K562 (cell line): Measurements from ENCODE around the gene NLRP6. TPM values are rescaled to one million over a fixed set of nuclear protein-coding genes. Genes with fewer than 3 reads are reported as not detected.

Experiments used
- ATF1 ChIP-seq, 2 experiments: fragments of 450-650 bp in 1 of 2; IDR thresholded peaks; 2 replicates each; pipeline ENCODE4 v1.6.1; 2016; ENCODE audit warnings: missing compliant biosample characterization in 1 of 2, missing genetic modification characterization in 1 of 2
- ATF3 ChIP-seq, 2 experiments: fragments of 450-650 bp in 1 of 2; sonication (generic) in 1 of 2; formaldehyde crosslinking in 1 of 2; IDR thresholded peaks in 1 of 2; conservative IDR thresholded peaks in 1 of 2; 2 replicates each; pipeline versions ENCODE4 v1.6.1 to v1.8.1; 2016 to 2023; ENCODE audit warnings: mild to moderate bottlenecking in 2 of 2, moderate library complexity in 2 of 2, inconsistent platforms in 1 of 2, missing genetic modification reagents in 1 of 2
- C11orf30 ChIP-seq: fragments of 450-650 bp; IDR thresholded peaks from 2 replicates; pipeline ENCODE4 v1.6.1; 2016; ENCODE audit warnings: low read depth, mild to moderate bottlenecking
- COPS2 ChIP-seq: fragments of 450-650 bp; conservative IDR thresholded peaks from 2 replicates; pipeline ENCODE4 v1.6.1; 2016; ENCODE audit warnings: mild to moderate bottlenecking, moderate library complexity
- KAT7 ChIP-seq: sonication (generic); formaldehyde crosslinking; IDR thresholded peaks from 2 replicates; pipeline ENCODE4 v1.8.0; 2022; ENCODE audit warnings: missing genetic modification reagents, mild to moderate bottlenecking, borderline replicate concordance
- MEF2D ChIP-seq: conservative IDR thresholded peaks from 2 replicates; pipeline ENCODE4 v1.6.1; 2016; ENCODE audit warnings: low read depth, missing genetic modification characterization, missing compliant biosample characterization
- POLR2AphosphoS2 ChIP-seq: IDR thresholded peaks from 2 replicates; pipeline ENCODE4 v1.6.1; 2012; ENCODE audit warnings: low read length, improper control_type of control experiment
- SAFB2 ChIP-seq: fragments of 200-400 bp; formaldehyde crosslinking; IDR thresholded peaks from 2 replicates; pipeline ENCODE4 v1.6.1; 2018; ENCODE audit warnings: borderline replicate concordance, low read length, low read depth, moderate library complexity; ENCODE audit not compliant: severe bottlenecking
- TAL1 ChIP-seq: fragments of 450-650 bp; IDR thresholded peaks from 2 replicates; pipeline ENCODE4 v1.6.1; 2016; ENCODE audit warnings: mild to moderate bottlenecking
- THRAP3 ChIP-seq: fragments of 450-650 bp; IDR thresholded peaks from 2 replicates; pipeline ENCODE4 v1.6.1; 2016; ENCODE audit warnings: mild to moderate bottlenecking, inconsistent platforms, borderline replicate concordance
- ZNF384 ChIP-seq: IDR thresholded peaks from 2 replicates; pipeline ENCODE4 v1.6.1; 2012; ENCODE audit warnings: low read depth, low read length, improper control_type of control experiment
- ZNF408 ChIP-seq: fragments of 250-450 bp; sonication (Bioruptor Pico); IDR thresholded peaks from 2 replicates; pipeline ENCODE4 v1.4.0; 2020; ENCODE audit warnings: low read depth, mild to moderate bottlenecking, moderate library complexity
- polyA plus RNA-seq, 8 experiments: library from polyadenylated mRNA; depleted of rRNA in 4 of 8; stranded (reverse) in 5 of 8; unstranded in 3 of 8; fragments of >200 nt; fragmentation: Nextera tagmentation in 2 of 8; fragmentation: Illumina TruSeq in 1 of 8; extraction: Ambion mirVana in 2 of 8; extraction: Trizol in 1 of 8; gene quantifications; 2 replicates each; pipeline versions ENCODE4 v1.2.1 to v1.2.3, GENCODE V29; 2011 to 2014; ENCODE audit warnings: inconsistent platforms in 1 of 8, missing spikeins in 1 of 8
- total RNA-seq, 7 experiments: library from RNA; depleted of rRNA in 6 of 7; stranded (reverse); fragments of >200 nt in 6 of 7; fragmentation: Illumina TruSeq in 2 of 7; extraction: Trizol in 2 of 7; gene quantifications; 2 replicates each; pipeline versions ENCODE4 v1.2.1 to v1.2.3, GENCODE V29; 2011 to 2021; ENCODE audit warnings: low replicate concordance in 1 of 7
- TF ChIP-seq, protein P1 (sequence below), 2 experiments: fragments of 450-650 bp; IDR thresholded peaks; 2 replicates each; pipeline ENCODE4 v1.6.1; 2016; ENCODE audit warnings: mild to moderate bottlenecking in 2 of 2, borderline replicate concordance in 1 of 2, low read depth in 1 of 2, moderate library complexity in 1 of 2
- TF ChIP-seq, protein P2 (sequence below): fragments of 450-650 bp; IDR thresholded peaks from 2 replicates; pipeline ENCODE4 v1.7.0; 2016; ENCODE audit warnings: borderline replicate concordance
- TF ChIP-seq, protein P3 (sequence below): sonication (generic); formaldehyde crosslinking; IDR thresholded peaks from 2 replicates; pipeline ENCODE4 v1.8.0; 2022; ENCODE audit warnings: mild to moderate bottlenecking, missing genetic modification reagents

NLRP6 gene
- total and polyA plus RNA-seq, 9 of the 15 experiments (the other 6 are each of a cell fraction or from before 2014, with no cell fraction given): 0.03 to 0.18 (median 0.15) TPM; not detected in 5

- TF ChIP-seq, protein P1, sequence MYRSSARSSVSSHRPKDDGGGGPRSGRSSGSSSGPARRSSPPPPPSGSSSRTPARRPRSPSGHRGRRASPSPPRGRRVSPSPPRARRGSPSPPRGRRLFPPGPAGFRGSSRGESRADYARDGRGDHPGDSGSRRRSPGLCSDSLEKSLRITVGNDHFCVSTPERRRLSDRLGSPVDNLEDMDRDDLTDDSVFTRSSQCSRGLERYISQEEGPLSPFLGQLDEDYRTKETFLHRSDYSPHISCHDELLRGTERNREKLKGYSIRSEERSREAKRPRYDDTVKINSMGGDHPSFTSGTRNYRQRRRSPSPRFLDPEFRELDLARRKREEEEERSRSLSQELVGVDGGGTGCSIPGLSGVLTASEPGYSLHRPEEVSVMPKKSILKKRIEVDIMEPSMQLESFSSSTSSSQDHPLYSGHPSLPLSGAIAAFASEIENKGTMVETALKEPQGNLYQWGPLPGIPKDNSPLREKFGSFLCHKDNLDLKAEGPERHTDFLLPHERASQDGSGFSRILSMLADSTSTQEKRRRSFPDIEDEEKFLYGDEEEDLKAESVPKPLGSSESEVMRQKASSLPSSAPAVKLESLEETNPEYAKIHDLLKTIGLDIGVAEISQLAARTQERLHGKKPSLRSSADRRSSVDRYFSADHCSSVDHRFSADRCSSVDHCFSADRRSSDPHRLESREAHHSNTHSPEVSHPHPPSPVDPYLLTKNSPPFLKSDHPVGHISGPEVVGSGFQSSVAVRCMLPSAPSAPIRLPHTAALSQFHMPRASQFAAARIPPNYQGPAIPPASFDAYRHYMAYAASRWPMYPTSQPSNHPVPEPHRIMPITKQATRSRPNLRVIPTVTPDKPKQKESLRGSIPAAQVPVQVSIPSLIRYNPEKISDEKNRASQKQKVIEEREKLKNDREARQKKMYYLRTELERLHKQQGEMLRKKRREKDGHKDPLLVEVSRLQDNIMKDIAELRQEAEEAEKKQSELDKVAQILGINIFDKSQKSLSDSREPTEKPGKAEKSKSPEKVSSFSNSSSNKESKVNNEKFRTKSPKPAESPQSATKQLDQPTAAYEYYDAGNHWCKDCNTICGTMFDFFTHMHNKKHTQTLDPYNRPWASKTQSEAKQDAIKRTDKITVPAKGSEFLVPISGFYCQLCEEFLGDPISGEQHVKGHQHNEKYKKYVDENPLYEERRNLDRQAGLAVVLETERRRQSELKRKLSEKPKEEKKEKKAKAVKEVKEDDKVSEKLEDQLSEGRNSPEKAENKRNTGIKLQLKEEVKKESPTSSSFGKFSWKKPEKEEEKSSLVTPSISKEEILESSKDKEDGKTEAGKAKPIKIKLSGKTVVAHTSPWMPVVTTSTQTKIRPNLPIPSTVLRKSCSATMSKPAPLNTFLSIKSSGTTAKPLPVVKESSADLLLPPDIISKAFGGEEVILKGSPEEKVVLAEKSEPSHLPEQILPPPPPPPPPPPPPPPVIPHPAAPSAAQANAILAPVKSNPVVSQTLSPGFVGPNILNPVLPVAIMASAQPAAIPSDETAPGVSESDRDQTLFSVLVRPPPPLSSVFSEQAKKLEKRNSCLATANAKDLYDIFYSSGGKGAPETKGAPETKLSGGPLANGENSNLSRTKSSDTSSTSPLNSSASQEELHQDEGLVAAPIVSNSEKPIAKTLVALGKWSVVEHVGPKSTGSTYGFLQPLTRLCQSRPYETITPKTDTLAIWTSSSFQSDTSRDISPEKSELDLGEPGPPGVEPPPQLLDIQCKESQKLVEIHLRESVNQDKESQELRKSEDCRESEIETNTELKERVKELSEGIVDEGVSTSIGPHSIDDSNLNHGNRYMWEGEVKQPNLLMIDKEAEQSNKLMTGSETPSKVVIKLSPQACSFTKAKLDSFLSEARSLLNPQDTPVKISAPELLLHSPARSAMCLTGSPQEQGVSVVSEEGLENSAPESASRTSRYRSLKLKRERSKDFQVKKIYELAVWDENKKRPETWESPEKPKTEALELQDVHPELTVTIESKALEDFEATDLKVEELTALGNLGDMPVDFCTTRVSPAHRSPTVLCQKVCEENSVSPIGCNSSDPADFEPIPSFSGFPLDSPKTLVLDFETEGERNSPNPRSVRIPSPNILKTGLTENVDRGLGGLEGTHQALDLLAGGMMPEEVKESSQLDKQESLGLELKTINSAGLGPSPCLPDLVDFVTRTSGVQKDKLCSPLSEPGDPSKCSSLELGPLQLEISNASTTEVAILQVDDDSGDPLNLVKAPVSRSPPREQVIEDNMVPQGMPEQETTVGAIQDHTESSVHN (IDR thresholded peaks at IDR 0.05; ENCODE audit: borderline replicate concordance in 1 of 2, low read depth in 1 of 2): no peak
- TF ChIP-seq KAT7 (no peak), ATF3 (IDR thresholded peaks at IDR 0.05) (no peak), ATF3 (CRISPR knock-in tag; conservative IDR thresholded peaks at IDR 0.05) (no peak), ATF1 (CRISPR knock-in tag; IDR thresholded peaks at IDR 0.05) (no peak), ATF1 (tag; IDR thresholded peaks at IDR 0.05) (peak; percentile 28; the same call in 1 of the 2 replicates), COPS2 (no peak), TAL1 (no peak), ZNF408 (CRISPR knock-in tag) (no peak), POLR2AphosphoS2 (no peak), MEF2D (no peak), C11orf30 (no peak), ZNF384 (peak; percentile 67), THRAP3 (0 out of 2 replicates have a peak, but pooled peaks have one; percentile 12), SAFB2 (no peak)
- TF ChIP-seq, protein P2, sequence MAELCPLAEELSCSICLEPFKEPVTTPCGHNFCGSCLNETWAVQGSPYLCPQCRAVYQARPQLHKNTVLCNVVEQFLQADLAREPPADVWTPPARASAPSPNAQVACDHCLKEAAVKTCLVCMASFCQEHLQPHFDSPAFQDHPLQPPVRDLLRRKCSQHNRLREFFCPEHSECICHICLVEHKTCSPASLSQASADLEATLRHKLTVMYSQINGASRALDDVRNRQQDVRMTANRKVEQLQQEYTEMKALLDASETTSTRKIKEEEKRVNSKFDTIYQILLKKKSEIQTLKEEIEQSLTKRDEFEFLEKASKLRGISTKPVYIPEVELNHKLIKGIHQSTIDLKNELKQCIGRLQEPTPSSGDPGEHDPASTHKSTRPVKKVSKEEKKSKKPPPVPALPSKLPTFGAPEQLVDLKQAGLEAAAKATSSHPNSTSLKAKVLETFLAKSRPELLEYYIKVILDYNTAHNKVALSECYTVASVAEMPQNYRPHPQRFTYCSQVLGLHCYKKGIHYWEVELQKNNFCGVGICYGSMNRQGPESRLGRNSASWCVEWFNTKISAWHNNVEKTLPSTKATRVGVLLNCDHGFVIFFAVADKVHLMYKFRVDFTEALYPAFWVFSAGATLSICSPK: no peak
- TF ChIP-seq, protein P3, sequence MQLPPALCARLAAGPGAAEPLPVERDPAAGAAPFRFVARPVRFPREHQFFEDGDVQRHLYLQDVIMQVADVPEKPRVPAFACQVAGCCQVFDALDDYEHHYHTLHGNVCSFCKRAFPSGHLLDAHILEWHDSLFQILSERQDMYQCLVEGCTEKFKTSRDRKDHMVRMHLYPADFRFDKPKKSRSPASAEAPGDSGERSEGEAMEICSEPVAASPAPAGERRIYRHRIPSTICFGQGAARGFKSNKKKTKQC (CRISPR knock-in tag): no peak
These were observed 34.0 kb downstream of the NLRP6 start (continued) for GRCh38 chr11:312092-312816.
